SK-N-SH (cell line): ENCODE results near the gene ST6GALNAC1. TPM values are rescaled to one million over a fixed set of nuclear protein-coding genes. Genes with fewer than 3 reads are reported as not detected.

Experiments used
- CTCF ChIA-PET: fragments of 300-600, 350-600 bp; formaldehyde crosslinking; extraction: SDS; loops from one replicate; lab custom pipeline; 2021; lab: Yijun Ruan, JAX
- POLR2A ChIA-PET: fragments of 350-600 bp; sonication (Branson Sonifier 250); formaldehyde crosslinking; extraction: SDS; loops from one replicate; lab custom pipeline; 2020; ENCODE audit warnings: antibody characterized with exemption, inconsistent platforms; lab: Yijun Ruan, JAX
- DNase-seq: peaks from one replicate; pipeline ENCODE4 v3.0.0; 2012
- H2AFZ ChIP-seq: fragments of 200-600 bp; sonication (generic); 2 replicates; pipeline ENCODE4 v1.8.1; 2016; ENCODE audit warnings: antibody characterized with exemption, mild to moderate bottlenecking, low read depth
- H3F3A ChIP-seq: fragments of 200-600 bp; sonication (generic); replicated peaks from 2 replicates; pipeline ENCODE3; 2016; ENCODE audit warnings: antibody characterized with exemption, mild to moderate bottlenecking; ENCODE audit not compliant: insufficient read depth
- H3K27ac ChIP-seq, 2 experiments: fragments of 200-500 bp in 1 of 2; fragments of 200-600 bp in 1 of 2; sonication (Bioruptor generic) in 1 of 2; sonication (generic), shearing (Covaris generic) in 1 of 2; 2 replicates each; pipeline versions ENCODE4 v1.5.1 to v1.6.1; 2014 to 2016; ENCODE audit warnings: low read depth in 2 of 2, inconsistent platforms in 1 of 2, low read length in 1 of 2, mild to moderate bottlenecking in 1 of 2, mixed read lengths in 1 of 2
- H3K27me3 ChIP-seq: fragments of 200-600 bp; sonication (generic), shearing (Covaris generic); 2 replicates; pipeline ENCODE4 v1.6.1; 2016; ENCODE audit warnings: mixed run types; ENCODE audit not compliant: insufficient read depth
- H3K36me3 ChIP-seq, 2 experiments: fragments of 200-500 bp in 1 of 2; fragments of 200-600 bp in 1 of 2; sonication (Bioruptor generic) in 1 of 2; sonication (generic) in 1 of 2; replicated peaks in 1 of 2; 2 replicates each; pipeline versions ENCODE3 to v1.5.1; 2014 to 2016; ENCODE audit warnings: low read length in 1 of 2, mild to moderate bottlenecking in 1 of 2; ENCODE audit not compliant: insufficient read depth in 2 of 2, control insufficient read depth in 1 of 2
- H3K4me1 ChIP-seq, 2 experiments: fragments of 200-500 bp in 1 of 2; fragments of 200-600 bp in 1 of 2; sonication (Bioruptor generic) in 1 of 2; sonication (generic), shearing (Covaris generic) in 1 of 2; 2 replicates each; pipeline versions ENCODE4 v1.5.1 to v1.6.1; 2014 to 2016; ENCODE audit warnings: low read depth in 1 of 2, low read length in 1 of 2, mixed run types in 1 of 2; ENCODE audit not compliant: insufficient read depth in 2 of 2, control insufficient read depth in 1 of 2
- H3K4me2 ChIP-seq: fragments of 200-600 bp; sonication (generic), shearing (Covaris generic); 2 replicates; pipeline ENCODE4 v1.6.1; 2017; ENCODE audit warnings: mixed run types
- H3K4me3 ChIP-seq, 2 experiments: fragments of 200-500 bp in 1 of 2; fragments of 200-600 bp in 1 of 2; sonication (Bioruptor generic) in 1 of 2; sonication (generic), shearing (Covaris generic) in 1 of 2; 2 replicates each; pipeline versions ENCODE4 v1.5.1 to v1.8.1; 2014 to 2016; ENCODE audit warnings: low read depth in 2 of 2, inconsistent platforms in 1 of 2, low read length in 1 of 2, mild to moderate bottlenecking in 1 of 2, mixed read lengths in 1 of 2, moderate library complexity in 1 of 2
- H3K79me2 ChIP-seq: fragments of 200-600 bp; sonication (generic); 2 replicates; pipeline ENCODE4 v1.8.1; 2017; ENCODE audit warnings: mild to moderate bottlenecking; ENCODE audit not compliant: insufficient read depth
- H3K9ac ChIP-seq: fragments of 200-600 bp; sonication (generic); 2 replicates; pipeline ENCODE4 v1.6.1; 2017; ENCODE audit warnings: mixed run types
- H3K9me2 ChIP-seq: fragments of 200-600 bp; sonication (generic); 2 replicates; pipeline ENCODE4 v1.6.1; 2017; ENCODE audit warnings: mixed run types
- H3K9me3 ChIP-seq: fragments of 200-600 bp; sonication (generic); 2 replicates; pipeline ENCODE4 v1.6.1; 2017; ENCODE audit warnings: mixed run types, mild to moderate bottlenecking, moderate library complexity
- H4K20me1 ChIP-seq: fragments of 200-600 bp; sonication (generic); 2 replicates; pipeline ENCODE4 v1.6.1; 2017; ENCODE audit warnings: mild to moderate bottlenecking, mixed run types; ENCODE audit not compliant: insufficient read depth
- ELF1 ChIP-seq: IDR thresholded peaks from 2 replicates; pipeline ENCODE4 v1.4.0; 2012
- EP300 ChIP-seq, 2 experiments: IDR thresholded peaks; 2 replicates each; pipeline versions ENCODE4 v1.4.0 to v1.6.1; 2012; ENCODE audit warnings: borderline replicate concordance in 1 of 2, low read depth in 1 of 2, low read length in 1 of 2
- FOXM1 ChIP-seq: IDR thresholded peaks from 2 replicates; pipeline ENCODE4 v1.4.0; 2012; ENCODE audit warnings: low read depth, mild to moderate bottlenecking
- JUND ChIP-seq: IDR thresholded peaks from 2 replicates; pipeline ENCODE4 v1.4.0; 2012
- MAX ChIP-seq: IDR thresholded peaks from 2 replicates; pipeline ENCODE4 v1.4.0; 2012; ENCODE audit warnings: low read depth
- NRF1 ChIP-seq: IDR thresholded peaks from 2 replicates; pipeline ENCODE4 v1.6.1; 2012; ENCODE audit warnings: low read depth, mild to moderate bottlenecking, low read length
- POLR2AphosphoS5 ChIP-seq: IDR thresholded peaks from 2 replicates; pipeline ENCODE4 v1.6.1; 2012; ENCODE audit warnings: low read depth, low read length
- REST ChIP-seq: IDR thresholded peaks from 2 replicates; pipeline ENCODE4 v1.6.1; 2012; ENCODE audit warnings: mild to moderate bottlenecking, low read depth, low read length, moderate library complexity
- RFX5 ChIP-seq: IDR thresholded peaks from 2 replicates; pipeline ENCODE4 v1.6.1; 2012; ENCODE audit warnings: mild to moderate bottlenecking, improper control_type of control experiment, low read length
- TAF1 ChIP-seq: IDR thresholded peaks from 2 replicates; pipeline ENCODE4 v1.6.1; 2012; ENCODE audit warnings: low read depth, mild to moderate bottlenecking, low read length, moderate library complexity, borderline replicate concordance
- TEAD4 ChIP-seq: IDR thresholded peaks from 2 replicates; pipeline ENCODE4 v1.4.0; 2012; ENCODE audit warnings: mild to moderate bottlenecking, borderline replicate concordance; ENCODE audit not compliant: insufficient read depth
- USF2 ChIP-seq: fragments of 150-350 bp; IDR thresholded peaks from 2 replicates; pipeline ENCODE4 v1.6.1; 2017; ENCODE audit warnings: antibody characterized with exemption, low read length, low read depth, borderline replicate concordance
- ZBTB33 ChIP-seq: IDR thresholded peaks from 2 replicates; pipeline ENCODE4 v1.4.0; 2012; ENCODE audit warnings: low read depth, borderline replicate concordance
- WGBS: methylation state at CpG from one replicate; pipeline ENCODE4 v1.1.6; 2017; ENCODE audit warnings: low lambda C conversion rate; 5-methylcytosine and 5-hydroxymethylcytosine counted together
- polyA plus RNA-seq, 3 experiments: library from polyadenylated mRNA; depleted of rRNA; stranded (reverse); fragments of >200 nt; gene quantifications; 2 replicates each; pipeline ENCODE4 v1.2.3, GENCODE V29; 2012
- TF ChIP-seq, protein P1 (sequence below): IDR thresholded peaks from 2 replicates; pipeline ENCODE4 v1.4.0; 2012; ENCODE audit warnings: low read depth, borderline replicate concordance

The ST6GALNAC1 gene
- polyA plus RNA-seq, 1 of the 3 experiments (the other 2 are of a cell fraction), result not detected

DNA sequence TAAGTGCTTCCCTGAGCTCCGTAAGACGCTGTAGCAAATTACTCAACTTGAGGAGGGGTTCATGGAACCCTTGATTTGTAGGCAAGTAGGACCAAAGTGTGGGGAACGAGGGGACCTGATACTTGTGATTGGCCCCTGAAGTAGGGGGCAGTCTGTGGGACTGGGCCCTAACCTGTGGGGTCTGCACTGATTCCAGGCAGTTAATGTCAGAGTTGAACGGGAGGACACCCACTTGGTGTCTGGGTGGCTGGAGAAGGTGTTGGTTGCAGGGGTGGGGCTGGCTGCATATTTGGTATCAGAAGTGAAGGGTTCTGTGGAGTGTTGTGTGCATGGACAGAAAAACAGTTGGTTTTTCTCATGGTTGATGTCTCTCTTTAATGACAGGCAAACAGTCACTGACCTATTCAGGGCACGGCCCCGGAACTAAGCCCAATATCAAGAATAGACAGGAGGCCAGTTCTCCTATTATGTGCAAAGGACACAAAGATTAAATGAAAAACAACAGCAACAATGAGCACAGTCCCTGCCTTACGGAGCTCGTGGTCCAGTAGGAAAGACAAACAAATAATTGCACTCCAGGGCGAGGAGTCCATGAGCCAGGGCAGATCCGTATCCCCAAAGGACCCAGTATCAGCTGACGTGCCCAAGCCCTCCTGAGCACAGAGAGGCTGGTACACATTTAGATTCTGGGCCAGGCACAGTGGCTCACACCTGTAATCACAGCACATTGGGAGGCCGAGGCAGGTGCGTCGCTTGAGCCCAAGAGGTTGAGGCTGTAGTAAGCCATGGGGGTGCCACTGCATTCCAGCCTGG lies 48.0 kb upstream of the ST6GALNAC1 start (continued):
- TF ChIP-seq ZBTB33 (no peak), MAX (no peak)
- TF ChIP-seq, all 33 proteins: peak for 0

DNA sequence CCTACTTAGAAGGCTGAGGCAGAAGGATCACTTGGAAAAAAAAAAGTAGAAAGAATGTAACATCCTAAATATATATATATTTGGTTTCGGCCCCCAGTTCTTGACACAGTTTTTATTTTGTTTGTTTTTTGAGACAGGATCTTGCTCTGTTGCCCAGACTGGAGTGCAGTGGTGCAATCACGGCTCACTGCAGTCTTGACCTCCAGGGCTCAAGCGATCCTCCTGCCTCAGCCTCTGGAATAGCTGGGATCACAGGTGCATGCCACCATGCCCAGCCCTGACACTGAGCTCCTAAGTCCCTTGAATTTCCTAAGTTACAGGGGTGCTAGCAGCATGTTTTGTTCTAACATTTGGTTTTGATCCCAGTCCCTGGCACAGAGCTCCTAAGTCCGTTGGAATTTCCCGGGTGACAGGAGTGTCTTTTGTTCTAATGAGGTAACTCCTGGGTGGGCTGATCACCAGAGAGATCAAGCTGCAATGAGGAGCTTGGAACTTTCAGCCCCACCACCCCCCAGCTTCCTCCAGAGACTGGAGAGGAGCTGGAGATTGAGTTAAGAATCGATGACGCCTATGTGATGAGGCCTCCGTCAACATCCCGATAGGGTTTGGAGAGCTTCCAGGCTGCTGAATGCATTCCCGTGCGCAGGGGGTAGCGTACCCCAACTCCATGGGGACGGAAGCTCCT lies 47.2 kb upstream of the ST6GALNAC1 start:
- CTCF ChIA-PET, result interaction anchor here (1.3 to 12.2 kb wide), 7 partner anchors 9 to 168 kb away, joined by 4 to 255 read pairs (median 11); partner anchors contain the start of gene MXRA7
- Histone ChIP-seq H3F3A (peaks cover 3% of the 10 kb centered on the region), H3K9me3 (no peaks in the 10 kb centered on the region), H3K4me2 (no peak overlapping the region), H3K79me2 (peaks cover 72% of the 10 kb centered on the region), H3K4me1 (peaks cover 0 to 15% of the 10 kb centered on the region in 2 experiments; a peak in 1 of 4 replicates)
- no peak for DNase-seq
- TF ChIP-seq, protein P1, sequence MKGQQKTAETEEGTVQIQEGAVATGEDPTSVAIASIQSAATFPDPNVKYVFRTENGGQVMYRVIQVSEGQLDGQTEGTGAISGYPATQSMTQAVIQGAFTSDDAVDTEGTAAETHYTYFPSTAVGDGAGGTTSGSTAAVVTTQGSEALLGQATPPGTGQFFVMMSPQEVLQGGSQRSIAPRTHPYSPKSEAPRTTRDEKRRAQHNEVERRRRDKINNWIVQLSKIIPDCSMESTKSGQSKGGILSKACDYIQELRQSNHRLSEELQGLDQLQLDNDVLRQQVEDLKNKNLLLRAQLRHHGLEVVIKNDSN, result no peak
- TF ChIP-seq ELF1 (no peak), EP300 (IDR thresholded peaks at IDR 0.05; ENCODE audit: borderline replicate concordance in 1 of 2, low read depth in 1 of 2, low read length in 1 of 2) (no peak), FOXM1 (no peak), POLR2AphosphoS5 (no peak), REST (no peak), TAF1 (no peak), JUND (no peak), USF2 (no peak), RFX5 (no peak), NRF1 (no peak), TEAD4 (no peak)
- TF ChIP-seq, all 33 proteins: peak for 0
- Histone ChIP-seq H2AFZ (no peak overlapping the region), H3K9me2 (no peaks in the 10 kb centered on the region), H3K4me3 (no peak overlapping the region), H3K36me3 (peaks cover 8 to 12% of the 10 kb centered on the region in 2 experiments), H3K9ac (no peak overlapping the region), H3K27ac (no peak overlapping the region), H3K27me3 (no peaks in the 10 kb centered on the region), H4K20me1 (peaks cover 38% of the 10 kb centered on the region)
- POLR2A ChIA-PET, result no interaction called here
- whole genome bisulfite sequencing, result 94% methylated on average over 13 of the region's 13 CpGs
